ENCODE data around the gene NDUFB3. TPM values are rescaled to one million over a fixed set of nuclear protein-coding genes. Genes with fewer than 3 reads are reported as not detected.

The NDUFB3 gene
- total and polyA plus RNA-seq, 10 of the 15 experiments (the other 5 are each of a cell fraction or from before 2014, with no cell fraction given): 115 to 1,059 (median 187) TPM

GRCh38 chr2:201116959-201117734 is 45.3 kb downstream of the NDUFB3 start (continued):
- peak in 1 of 2 experiments; percentile 36; a peak in 1 of 4 replicates for TF ChIP-seq EP300 (IDR thresholded peaks at IDR 0.05; ENCODE audit: borderline replicate concordance in 1 of 2, control insufficient read depth in 1 of 2, low read depth in 2 of 2, low read length in 2 of 2)
- no peak for TF ChIP-seq SMAD1 (IDR thresholded peaks at IDR 0.05; ENCODE audit: low read depth, partially characterized antibody)
- peak; percentile 58 for TF ChIP-seq ZNF687 (IDR thresholded peaks at IDR 0.05)
- no peak for TF ChIP-seq MYC (IDR thresholded peaks at IDR 0.05; ENCODE audit: insufficient read depth, insufficient read length, insufficient replicate concordance, low read length, severe bottlenecking)
- no peak for TF ChIP-seq TCF3 (IDR thresholded peaks at IDR 0.05; ENCODE audit: borderline replicate concordance, insufficient read depth, low read depth, low read length)
- TF ChIP-seq ATF7 (IDR thresholded peaks at IDR 0.05; ENCODE audit: low read depth): peak; percentile 30; the same call in 1 of the 2 replicates
- TF ChIP-seq BMI1 (IDR thresholded peaks at IDR 0.05; ENCODE audit: borderline replicate concordance): no peak
- no peak for TF ChIP-seq NFYA (IDR thresholded peaks at IDR 0.05; ENCODE audit: borderline replicate concordance, low read depth, low read length)
- TF ChIP-seq ZSCAN29 (IDR thresholded peaks at IDR 0.05): no peak
- peak; percentile 47; the same call in 1 of the 2 replicates for TF ChIP-seq ESRRA (IDR thresholded peaks at IDR 0.05; ENCODE audit: low read length)
- TF ChIP-seq KDM1A (IDR thresholded peaks at IDR 0.05; ENCODE audit: borderline replicate concordance): no peak
- peak; percentile 7; the same call in 1 of the 2 replicates for TF ChIP-seq SMC3 (IDR thresholded peaks at IDR 0.05; ENCODE audit: borderline replicate concordance, low read length)
- TF ChIP-seq NBN (IDR thresholded peaks at IDR 0.05): peak; percentile 11; the same call in 1 of the 2 replicates
- peak; percentile 87; the same call in 1 of the 2 replicates for TF ChIP-seq CHD1 (IDR thresholded peaks at IDR 0.05; ENCODE audit: low read depth, low read length)
- peak; percentile 47; the same call in 1 of the 2 replicates for TF ChIP-seq POLR2AphosphoS2 (IDR thresholded peaks at IDR 0.05; ENCODE audit: low read depth, low read length)
- TF ChIP-seq SPI1 (IDR thresholded peaks at IDR 0.05; ENCODE audit: borderline replicate concordance, insufficient read depth, low read depth, low read length): 0 out of 2 replicates have a peak, but pooled peaks have one; percentile 27
- peak; percentile 73 for TF ChIP-seq IKZF1 (conservative IDR thresholded peaks at IDR 0.05)
- TF ChIP-seq, protein P1, sequence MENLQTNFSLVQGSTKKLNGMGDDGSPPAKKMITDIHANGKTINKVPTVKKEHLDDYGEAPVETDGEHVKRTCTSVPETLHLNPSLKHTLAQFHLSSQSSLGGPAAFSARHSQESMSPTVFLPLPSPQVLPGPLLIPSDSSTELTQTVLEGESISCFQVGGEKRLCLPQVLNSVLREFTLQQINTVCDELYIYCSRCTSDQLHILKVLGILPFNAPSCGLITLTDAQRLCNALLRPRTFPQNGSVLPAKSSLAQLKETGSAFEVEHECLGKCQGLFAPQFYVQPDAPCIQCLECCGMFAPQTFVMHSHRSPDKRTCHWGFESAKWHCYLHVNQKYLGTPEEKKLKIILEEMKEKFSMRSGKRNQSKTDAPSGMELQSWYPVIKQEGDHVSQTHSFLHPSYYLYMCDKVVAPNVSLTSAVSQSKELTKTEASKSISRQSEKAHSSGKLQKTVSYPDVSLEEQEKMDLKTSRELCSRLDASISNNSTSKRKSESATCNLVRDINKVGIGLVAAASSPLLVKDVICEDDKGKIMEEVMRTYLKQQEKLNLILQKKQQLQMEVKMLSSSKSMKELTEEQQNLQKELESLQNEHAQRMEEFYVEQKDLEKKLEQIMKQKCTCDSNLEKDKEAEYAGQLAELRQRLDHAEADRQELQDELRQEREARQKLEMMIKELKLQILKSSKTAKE (IDR thresholded peaks at IDR 0.05; ENCODE audit: low read depth, poor library complexity, severe bottlenecking): peak; percentile 39
- TF ChIP-seq NR2C1 (IDR thresholded peaks at IDR 0.05): no peak
- no peak for TF ChIP-seq CREM (IDR thresholded peaks at IDR 0.05; ENCODE audit: low read depth)
- no peak for TF ChIP-seq STAT1 (conservative IDR thresholded peaks at IDR 0.05)
- no peak for TF ChIP-seq YBX1 (IDR thresholded peaks at IDR 0.05)
- TF ChIP-seq, protein P2, sequence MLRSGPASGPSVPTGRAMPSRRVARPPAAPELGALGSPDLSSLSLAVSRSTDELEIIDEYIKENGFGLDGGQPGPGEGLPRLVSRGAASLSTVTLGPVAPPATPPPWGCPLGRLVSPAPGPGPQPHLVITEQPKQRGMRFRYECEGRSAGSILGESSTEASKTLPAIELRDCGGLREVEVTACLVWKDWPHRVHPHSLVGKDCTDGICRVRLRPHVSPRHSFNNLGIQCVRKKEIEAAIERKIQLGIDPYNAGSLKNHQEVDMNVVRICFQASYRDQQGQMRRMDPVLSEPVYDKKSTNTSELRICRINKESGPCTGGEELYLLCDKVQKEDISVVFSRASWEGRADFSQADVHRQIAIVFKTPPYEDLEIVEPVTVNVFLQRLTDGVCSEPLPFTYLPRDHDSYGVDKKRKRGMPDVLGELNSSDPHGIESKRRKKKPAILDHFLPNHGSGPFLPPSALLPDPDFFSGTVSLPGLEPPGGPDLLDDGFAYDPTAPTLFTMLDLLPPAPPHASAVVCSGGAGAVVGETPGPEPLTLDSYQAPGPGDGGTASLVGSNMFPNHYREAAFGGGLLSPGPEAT (IDR thresholded peaks at IDR 0.05; ENCODE audit: low read depth): no peak; the same call in 1 of the 2 replicates
